ENCODE measurements around the gene RAD18. TPM values are rescaled to one million over a fixed set of nuclear protein-coding genes. Genes with fewer than 3 reads are reported as not detected.

RAD18 gene
- polyA plus RNA-seq, 1 of the 3 experiments (the other 2 are of a cell fraction): 5.7 TPM

- TF ChIP-seq EP300 (IDR thresholded peaks at IDR 0.05; ENCODE audit: borderline replicate concordance in 1 of 2, low read depth in 1 of 2, low read length in 1 of 2) (no peak), TAF1 (IDR thresholded peaks at IDR 0.05; ENCODE audit: borderline replicate concordance, low read depth, low read length) (no peak)
Measured at GRCh38 chr3:8997151-8997550, 33.9 kb upstream of the RAD18 start (continued).

DNA sequence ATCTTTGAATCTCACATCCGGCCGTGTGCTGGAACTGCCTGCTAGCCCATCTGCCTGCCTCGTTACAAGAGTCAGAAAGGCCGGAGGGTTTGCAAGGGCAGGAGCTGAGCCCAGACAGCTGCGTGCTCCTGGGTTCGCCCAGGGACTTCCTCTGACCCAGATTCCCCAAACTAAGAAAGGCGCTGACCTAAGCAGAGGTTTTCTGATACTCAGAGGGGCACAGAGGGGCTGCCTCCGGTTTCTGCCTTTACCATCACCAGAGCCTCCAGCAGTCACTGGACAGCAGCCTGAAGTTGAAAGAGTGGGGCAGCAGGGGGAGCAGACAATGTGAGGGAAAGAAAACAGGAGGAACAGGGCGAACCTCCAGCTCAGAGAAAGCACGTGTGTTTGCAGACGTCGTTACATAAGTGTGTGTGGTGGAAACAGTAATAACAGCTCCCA, 33.4 kb upstream of the RAD18 start:
- Histone ChIP-seq H3K4me3 (ENCODE audit: low read depth in 2 of 2, low read length in 1 of 2) (no peak overlapping the region), H3K79me2 (ENCODE audit: insufficient read depth) (no peaks in the 10 kb centered on the region), H3K9me3 (no peaks in the 10 kb centered on the region), H3K9me2 (no peaks in the 10 kb centered on the region), H3K36me3 (replicated peaks in 1 of 2; ENCODE audit: control insufficient read depth in 1 of 2, insufficient read depth in 2 of 2, low read length in 1 of 2) (no peaks in the 10 kb centered on the region), H3K4me2 (no peak overlapping the region), H2AFZ (ENCODE audit: low read depth) (no peak overlapping the region), H3K27me3 (ENCODE audit: insufficient read depth) (no peaks in the 10 kb centered on the region), H3K4me1 (ENCODE audit: control insufficient read depth in 1 of 2, insufficient read depth in 2 of 2, low read depth in 1 of 2, low read length in 1 of 2) (no peaks in the 10 kb centered on the region), H3F3A (replicated peaks; ENCODE audit: insufficient read depth) (no peaks in the 10 kb centered on the region), H4K20me1 (ENCODE audit: insufficient read depth) (no peaks in the 10 kb centered on the region), H3K27ac (ENCODE audit: low read depth in 2 of 2, low read length in 1 of 2) (no peak overlapping the region), H3K9ac (no peak overlapping the region)
- TF ChIP-seq SMC3 (IDR thresholded peaks at IDR 0.05; ENCODE audit: low read depth, low read length): peak; percentile 27; the same call in 1 of the 2 replicates
- peak; percentile 29; the same call in 1 of the 2 replicates for TF ChIP-seq RAD21 (IDR thresholded peaks at IDR 0.05; ENCODE audit: low read length)
- TF ChIP-seq GABPA (IDR thresholded peaks at IDR 0.05; ENCODE audit: low read depth): no peak
- ChIA-PET CTCF (interaction anchor here (1.5 to 7.2 kb wide), 3 partner anchors 9 to 307 kb away, joined by 6 to 50 read pairs (median 42); no protein-coding TSS in a partner anchor), POLR2A (no interaction called here)
- WGBS (ENCODE audit: low lambda C conversion rate): 71% methylated on average over 11 of the region's 12 CpGs
- DNase-seq: no peak

- H2AFZ ChIP-seq (ENCODE audit: low read depth): no peak overlapping the region
- H3K36me3 ChIP-seq (replicated peaks in 1 of 2; ENCODE audit: control insufficient read depth in 1 of 2, insufficient read depth in 2 of 2, low read length in 1 of 2): no peaks in the 10 kb centered on the region
- TF ChIP-seq USF2 (IDR thresholded peaks at IDR 0.05; ENCODE audit: borderline replicate concordance, low read depth, low read length) (no peak), USF1 (IDR thresholded peaks at IDR 0.05; ENCODE audit: borderline replicate concordance, low read depth) (no peak)
- H3K9me2 ChIP-seq: no peaks in the 10 kb centered on the region
- H3K9me3 ChIP-seq: no peaks in the 10 kb centered on the region
- POLR2A ChIA-PET: no interaction called here
- H3K4me1 ChIP-seq (ENCODE audit: control insufficient read depth in 1 of 2, insufficient read depth in 2 of 2, low read depth in 1 of 2, low read length in 1 of 2): no peaks in the 10 kb centered on the region
- 49% methylated on average over 2 of the region's 2 CpGs for WGBS (ENCODE audit: low lambda C conversion rate)
- CTCF ChIA-PET: interaction anchor here (0.6 to 7.2 kb wide), 4 partner anchors 9 to 307 kb away, joined by 3 to 50 read pairs (median 24); no protein-coding TSS in a partner anchor
- H3K9ac ChIP-seq: no peak overlapping the region
- no peaks in the 10 kb centered on the region for H3F3A ChIP-seq (replicated peaks; ENCODE audit: insufficient read depth)
- no peak overlapping the region for H3K4me3 ChIP-seq (ENCODE audit: low read depth in 2 of 2, low read length in 1 of 2)
- DNase-seq: no peak
- H3K79me2 ChIP-seq (ENCODE audit: insufficient read depth): no peaks in the 10 kb centered on the region
- H3K4me2 ChIP-seq: no peak overlapping the region
- H4K20me1 ChIP-seq (ENCODE audit: insufficient read depth): no peaks in the 10 kb centered on the region
- no peak overlapping the region for H3K27ac ChIP-seq (ENCODE audit: low read depth in 2 of 2, low read length in 1 of 2)
- no peaks in the 10 kb centered on the region for H3K27me3 ChIP-seq (ENCODE audit: insufficient read depth)
Measured at GRCh38 chr3:8996216-8996615, 32.9 kb upstream of the RAD18 start.

DNA sequence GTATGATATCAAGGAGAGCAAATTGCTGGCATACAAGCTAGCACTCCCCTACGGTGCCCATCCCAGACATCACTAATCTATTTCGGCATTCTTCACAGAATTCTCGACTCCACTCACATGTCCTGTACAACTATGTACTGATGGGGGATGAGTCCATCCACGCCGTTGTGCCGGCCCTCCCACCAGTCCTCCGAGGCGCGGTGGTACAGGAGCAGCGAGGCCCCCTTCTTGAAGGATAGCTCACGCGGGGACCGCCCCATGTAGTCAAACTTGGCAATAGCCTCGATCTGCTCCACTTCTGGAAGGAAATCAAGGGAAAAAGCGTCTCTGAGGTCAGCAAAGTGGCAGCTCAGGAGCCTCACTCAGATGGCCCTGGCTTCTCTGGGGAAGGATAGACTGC, 31.0 kb upstream of the RAD18 start:
- Histone ChIP-seq H3F3A (replicated peaks; ENCODE audit: insufficient read depth) (no peaks in the 10 kb centered on the region), H3K36me3 (replicated peaks in 1 of 2; ENCODE audit: control insufficient read depth in 1 of 2, insufficient read depth in 2 of 2, low read length in 1 of 2) (no peaks in the 10 kb centered on the region), H4K20me1 (ENCODE audit: insufficient read depth) (no peaks in the 10 kb centered on the region), H3K4me1 (ENCODE audit: control insufficient read depth in 1 of 2, insufficient read depth in 2 of 2, low read depth in 1 of 2, low read length in 1 of 2) (no peaks in the 10 kb centered on the region), H3K9ac (no peak overlapping the region), H3K27me3 (ENCODE audit: insufficient read depth) (no peaks in the 10 kb centered on the region), H3K9me2 (no peaks in the 10 kb centered on the region), H3K9me3 (no peaks in the 10 kb centered on the region), H3K79me2 (ENCODE audit: insufficient read depth) (no peaks in the 10 kb centered on the region), H3K4me3 (ENCODE audit: low read depth in 2 of 2, low read length in 1 of 2) (no peak overlapping the region), H2AFZ (ENCODE audit: low read depth) (no peak overlapping the region), H3K27ac (ENCODE audit: low read depth in 2 of 2, low read length in 1 of 2) (no peak overlapping the region), H3K4me2 (no peak overlapping the region)
- CTCF ChIA-PET: interaction anchor here (1.3 to 10.5 kb wide), 4 partner anchors 20 to 309 kb away, joined by 3 to 151 read pairs (median 96); partner anchors contain the start of gene OXTR
- DNase-seq: no peak
- WGBS (ENCODE audit: low lambda C conversion rate): 82% methylated on average over 15 of the region's 15 CpGs
- POLR2A ChIA-PET: no interaction called here
- TF ChIP-seq MAX (IDR thresholded peaks at IDR 0.05; ENCODE audit: low read depth): no peak
- no peak for TF ChIP-seq JUND (IDR thresholded peaks at IDR 0.05)
- no peak for TF ChIP-seq MXI1 (IDR thresholded peaks at IDR 0.05; ENCODE audit: low read depth, low read length)
- TF ChIP-seq GABPA (IDR thresholded peaks at IDR 0.05; ENCODE audit: low read depth): no peak
- TF ChIP-seq FOXM1 (IDR thresholded peaks at IDR 0.05; ENCODE audit: low read depth): no peak
- TF ChIP-seq, protein P1, sequence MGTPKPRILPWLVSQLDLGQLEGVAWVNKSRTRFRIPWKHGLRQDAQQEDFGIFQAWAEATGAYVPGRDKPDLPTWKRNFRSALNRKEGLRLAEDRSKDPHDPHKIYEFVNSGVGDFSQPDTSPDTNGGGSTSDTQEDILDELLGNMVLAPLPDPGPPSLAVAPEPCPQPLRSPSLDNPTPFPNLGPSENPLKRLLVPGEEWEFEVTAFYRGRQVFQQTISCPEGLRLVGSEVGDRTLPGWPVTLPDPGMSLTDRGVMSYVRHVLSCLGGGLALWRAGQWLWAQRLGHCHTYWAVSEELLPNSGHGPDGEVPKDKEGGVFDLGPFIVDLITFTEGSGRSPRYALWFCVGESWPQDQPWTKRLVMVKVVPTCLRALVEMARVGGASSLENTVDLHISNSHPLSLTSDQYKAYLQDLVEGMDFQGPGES (IDR thresholded peaks at IDR 0.05; ENCODE audit: low read depth, low read length): no peak
- no peak for TF ChIP-seq TCF12 (IDR thresholded peaks at IDR 0.05)
- TF ChIP-seq YY1 (IDR thresholded peaks at IDR 0.05; ENCODE audit: low read depth): no peak
- TF ChIP-seq NFIC (IDR thresholded peaks at IDR 0.05; ENCODE audit: borderline replicate concordance): no peak
- no peak for TF ChIP-seq RCOR1 (IDR thresholded peaks at IDR 0.05; ENCODE audit: low read length)
- no peak for TF ChIP-seq SMC3 (IDR thresholded peaks at IDR 0.05; ENCODE audit: low read depth, low read length)
- no peak for TF ChIP-seq CHD2 (IDR thresholded peaks at IDR 0.05; ENCODE audit: low read length, partially characterized antibody)
- TF ChIP-seq NRF1 (IDR thresholded peaks at IDR 0.05; ENCODE audit: low read depth, low read length): no peak
- TF ChIP-seq FOXJ3 (CRISPR knock-in tag; IDR thresholded peaks at IDR 0.05): no peak

All from SK-N-SH (cell line).